ENCODE results near the gene RSPH10B.
A peak's percentile ranks its signal among the peaks of the same experiment; 100 is the strongest.
"Not testable (repeated sequence)": the region's sequence is repeated elsewhere in the genome, so short reads cannot be mapped to it uniquely, and the experiment has no call there.

RSPH10B gene

GRCh38 chr7:5892498-5892897 lies 78.0 kb downstream of the RSPH10B start:
- TF ChIP-seq JUND (IDR thresholded peaks at IDR 0.05; ENCODE audit: low read depth) = no peak
- DNase-seq (ENCODE audit: low read depth in 1 of 2, low spot score in 1 of 2) = no peak
- in situ Hi-C loops (cut with HindIII; ENCODE audit: low pct_unique_long_range_greater_than_20kb, low sequenced_read_pairs) = no loop called here

GRCh38 chr7:5890244-5890643 lies 80.2 kb downstream of the RSPH10B start:
- in situ Hi-C loops (cut with HindIII; ENCODE audit: low pct_unique_long_range_greater_than_20kb, low sequenced_read_pairs); DNase-seq (ENCODE audit: low read depth in 1 of 2, low spot score in 1 of 2): not testable (repeated sequence)

GRCh38 chr7:5888021-5888420 lies 82.5 kb downstream of the RSPH10B start:
- in situ Hi-C loops (cut with HindIII; ENCODE audit: low pct_unique_long_range_greater_than_20kb, low sequenced_read_pairs) = not testable (repeated sequence)
- peak; percentile 15 to 61 for DNase-seq (ENCODE audit: low read depth in 1 of 2, low spot score in 1 of 2)

DNA sequence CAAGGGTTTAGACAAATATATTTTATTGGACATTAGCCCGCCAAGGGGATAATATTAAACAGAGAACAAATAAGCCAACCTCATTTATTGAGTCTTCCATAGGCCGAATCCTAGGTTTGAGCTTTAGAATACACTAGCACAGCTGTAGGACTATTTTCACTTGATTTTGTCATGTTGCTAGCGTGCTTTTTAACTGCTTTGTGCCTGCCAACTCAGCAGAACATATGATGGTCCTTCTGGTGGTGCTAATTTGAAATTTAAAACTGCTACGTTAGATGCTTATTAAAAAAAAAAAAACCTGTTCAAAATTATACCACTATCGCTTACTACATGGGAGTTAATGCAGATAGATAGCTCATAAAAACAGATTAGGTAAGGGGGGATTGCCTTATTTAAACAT lies 86.1 kb downstream of the RSPH10B start:
- DNase-seq (ENCODE audit: low read depth in 1 of 2, low spot score in 1 of 2); in situ Hi-C loops (cut with HindIII; ENCODE audit: low pct_unique_long_range_greater_than_20kb, low sequenced_read_pairs): not testable (repeated sequence)

DNA sequence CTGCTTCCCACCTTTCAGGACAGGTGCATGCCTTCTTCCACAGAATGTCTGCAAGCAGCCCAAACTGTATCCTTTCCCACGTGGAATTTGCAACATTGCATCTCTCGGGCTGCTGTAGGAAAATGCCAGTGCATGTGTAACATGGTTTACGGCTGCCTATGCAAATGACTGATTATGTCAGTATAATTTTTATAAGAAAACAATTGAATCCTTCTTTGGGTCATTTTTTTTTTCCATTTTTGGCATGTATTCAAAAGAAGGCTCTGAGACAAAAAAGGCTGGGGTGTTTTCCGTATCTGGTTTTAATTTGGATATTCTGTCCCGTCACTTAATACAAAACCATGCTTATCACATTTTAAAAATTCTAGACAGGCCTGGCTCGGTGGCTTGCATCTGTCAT lies 90.4 kb downstream of the RSPH10B start:
- in situ Hi-C loops (cut with HindIII; ENCODE audit: low pct_unique_long_range_greater_than_20kb, low sequenced_read_pairs); DNase-seq (ENCODE audit: low read depth in 1 of 2, low spot score in 1 of 2): not testable (repeated sequence)

- in situ Hi-C loops (cut with HindIII; ENCODE audit: low pct_unique_long_range_greater_than_20kb, low sequenced_read_pairs); DNase-seq (ENCODE audit: low read depth in 1 of 2, low spot score in 1 of 2): not testable (repeated sequence)
Observed at GRCh38 chr7:5879591-5879990, 90.9 kb downstream of the RSPH10B start.

All from T47D (cell line).